GM19043 (cell line): ENCODE data around the gene DNLZ.

Experiments
- ATAC-seq: cut with Tn5 transposase; IDR thresholded peaks from one replicate; pipeline ENCODE4 v1.9.1; 2021; ENCODE audit warnings: low read depth; ENCODE audit not compliant: unreplicated experiment

DNLZ gene

GRCh38 chr9:136333486-136333885, 30.1 kb downstream of the DNLZ start:
- ATAC-seq: no peak

DNA sequence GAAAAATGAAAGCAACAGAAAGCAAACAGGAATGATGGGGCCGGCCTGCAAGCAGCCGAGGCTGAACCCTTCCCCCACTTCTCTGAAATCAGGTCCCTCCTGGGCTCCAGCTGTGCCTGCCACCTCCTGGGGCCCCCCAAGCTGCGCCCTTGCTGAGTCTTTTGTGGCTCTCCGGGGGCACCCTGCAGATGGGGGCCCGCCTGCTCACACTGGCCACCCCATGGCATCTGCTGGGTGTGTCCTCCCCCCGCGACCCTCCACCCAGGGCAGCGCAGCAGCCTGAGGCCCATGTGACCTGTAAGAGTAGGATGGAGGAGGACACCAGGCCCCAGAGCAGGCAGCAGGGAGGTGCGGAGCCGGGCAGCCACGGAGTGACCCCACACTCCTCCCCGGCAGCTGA, 30.5 kb downstream of the DNLZ start:
- no peak for ATAC-seq

DNA sequence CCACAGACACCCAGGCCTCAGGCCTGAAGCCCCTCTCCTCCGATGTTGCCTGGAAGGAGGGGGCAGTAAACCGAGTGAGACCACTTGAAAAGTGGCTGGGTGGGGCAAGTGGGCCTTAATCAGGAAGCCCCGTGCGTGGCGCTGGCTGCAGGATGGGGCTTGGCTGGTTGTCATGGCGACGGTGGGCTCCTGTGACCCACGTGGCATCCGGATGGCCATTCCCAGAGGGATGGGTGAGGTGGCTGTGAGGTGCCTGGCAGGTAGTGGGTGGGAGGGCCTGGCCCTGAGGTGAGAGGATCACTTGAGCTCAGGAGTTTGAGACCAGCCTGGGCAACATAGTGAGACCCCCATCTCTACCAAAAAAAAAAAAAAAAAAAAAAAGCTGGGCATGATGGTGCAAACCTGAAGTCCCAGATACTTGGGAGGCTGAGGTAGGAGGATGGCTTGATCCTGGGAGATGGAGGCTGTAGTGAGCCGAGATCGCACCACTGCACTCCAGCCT, 31.0 kb downstream of the DNLZ start:
- ATAC-seq: no peak

- ATAC-seq: no peak
These were observed 31.7 kb downstream of the DNLZ start for GRCh38 chr9:136331556-136332481.

DNA sequence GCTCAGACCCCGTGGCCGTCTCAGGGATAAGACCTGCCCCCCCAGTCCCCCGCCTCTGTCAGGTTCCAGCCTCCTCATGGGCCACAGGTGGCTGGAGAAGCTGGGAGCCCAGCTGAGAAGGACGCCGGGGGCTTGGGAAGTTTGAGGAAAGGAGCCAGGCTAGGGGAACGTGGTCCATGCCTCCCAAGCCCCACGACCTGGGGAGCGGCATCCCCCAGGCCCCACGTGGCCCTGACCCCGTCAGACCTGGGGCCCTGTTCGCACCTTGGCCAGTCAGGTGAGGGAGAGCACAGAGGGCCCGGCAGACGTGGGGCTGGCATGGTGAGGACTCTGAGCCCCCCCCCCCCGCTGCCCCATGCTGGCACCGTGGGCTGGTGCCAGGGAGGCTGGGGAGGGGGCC, 32.5 kb downstream of the DNLZ start:
- ATAC-seq: no peak

- ATAC-seq: no peak
These were observed 33.0 kb downstream of the DNLZ start for GRCh38 chr9:136330406-136330990.

- ATAC-seq: no peak
These were observed 33.7 kb downstream of the DNLZ start for GRCh38 chr9:136329636-136330405.

- ATAC-seq: no peak
These were observed 34.3 kb downstream of the DNLZ start for GRCh38 chr9:136329211-136329627.

- no peak for ATAC-seq
These were observed 34.9 kb downstream of the DNLZ start for GRCh38 chr9:136328622-136329041.

DNA sequence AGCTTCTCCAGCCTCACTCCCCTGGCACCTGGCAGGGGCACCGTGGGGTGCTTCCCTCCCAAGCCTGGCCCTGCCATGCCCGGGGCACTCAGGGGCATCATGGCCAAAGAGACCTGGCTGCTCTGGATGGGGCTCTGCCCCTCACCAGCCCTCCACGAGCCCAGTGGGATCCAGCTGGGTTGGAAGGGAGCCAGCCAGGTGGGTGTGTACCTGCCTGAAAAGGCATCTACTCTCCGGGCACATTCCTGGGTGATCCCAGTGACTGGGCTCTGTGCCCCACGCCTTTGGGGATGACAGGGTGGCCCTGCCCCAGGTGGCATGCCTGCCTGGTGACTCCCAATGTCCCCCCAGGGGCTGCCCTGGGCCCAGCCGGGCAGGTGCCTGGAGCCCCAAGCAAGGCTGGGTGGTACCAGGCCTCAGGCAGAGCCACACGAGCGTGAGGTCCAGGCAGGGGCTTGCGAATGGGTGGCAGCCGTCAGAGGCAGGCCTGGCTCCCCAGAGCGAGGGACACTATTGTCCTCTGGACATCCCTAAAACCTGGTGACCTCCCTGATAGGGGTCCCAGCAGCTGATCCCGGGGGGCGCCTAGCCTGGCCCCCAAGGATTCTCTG, 35.4 kb downstream of the DNLZ start:
- ATAC-seq: no peak

- no peak for ATAC-seq
These were observed 36.1 kb downstream of the DNLZ start, which contains the start of gene GPSM1 for GRCh38 chr9:136327304-136327974. Gene GPSM1 (plus strand): TSS chr9:136327539. CDS start chr9:136327696, 157 bp downstream.

DNA sequence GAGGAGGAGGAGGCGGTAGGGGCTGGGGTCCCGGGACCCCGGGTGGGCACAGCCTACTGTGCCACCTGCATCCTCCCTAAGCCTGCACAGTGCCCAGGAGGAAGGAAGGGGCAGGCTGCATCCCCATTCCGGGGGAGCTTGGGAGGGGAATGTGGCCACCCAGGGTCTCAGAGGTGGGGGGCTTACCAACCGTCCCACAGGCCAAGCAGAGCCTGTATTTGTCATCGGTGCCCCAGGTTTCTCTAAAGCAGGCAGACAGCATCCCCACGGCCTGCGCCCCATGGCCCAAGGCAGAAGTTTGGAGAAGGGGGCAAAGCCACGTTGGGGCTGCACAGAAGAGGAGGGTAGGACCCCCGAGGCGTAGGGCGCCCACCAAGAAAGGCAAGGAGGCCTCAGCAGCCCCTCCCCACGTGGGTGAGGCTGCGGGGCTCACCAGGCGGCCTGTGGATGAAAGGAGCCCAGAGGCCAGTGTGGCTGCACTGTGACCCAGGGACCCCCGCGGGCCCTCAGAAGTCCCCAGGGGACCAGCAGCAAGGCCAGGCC, 36.7 kb downstream of the DNLZ start:
- no peak for ATAC-seq

DNA sequence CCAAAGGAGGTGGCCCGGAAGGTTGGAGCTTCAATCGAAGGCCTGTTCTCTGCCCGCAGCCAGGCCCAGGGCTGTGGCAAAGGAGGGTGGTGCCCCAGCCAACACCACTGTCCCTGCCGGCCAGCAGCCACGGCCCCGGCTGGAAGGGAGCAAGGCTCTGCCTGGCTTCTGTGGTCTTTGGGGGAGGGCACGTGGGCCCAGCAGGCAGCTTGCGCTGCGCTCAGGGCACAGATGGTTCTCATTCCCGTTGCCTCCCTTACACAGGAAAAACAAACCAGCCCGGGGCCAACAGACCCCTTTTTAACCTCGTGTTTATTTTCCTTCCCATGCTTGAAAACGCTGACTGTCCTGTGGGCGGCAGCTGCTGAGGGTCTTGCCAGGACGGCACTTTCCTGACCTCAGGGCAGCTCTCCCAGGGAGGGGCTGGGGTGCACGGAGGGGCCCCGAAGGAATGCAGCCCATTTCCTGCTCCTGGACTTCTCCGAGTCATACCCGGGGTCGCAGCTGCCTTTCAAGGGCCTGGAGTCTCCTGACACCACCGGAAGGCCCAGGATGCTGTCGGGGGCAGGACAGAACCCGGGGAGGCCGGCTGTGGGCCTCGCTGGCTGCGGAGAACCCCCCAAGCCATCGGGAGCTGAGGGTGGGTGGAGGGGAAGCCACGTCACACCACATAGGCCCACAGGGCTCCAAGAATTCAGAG, 37.3 kb downstream of the DNLZ start:
- ATAC-seq: no peak

DNA sequence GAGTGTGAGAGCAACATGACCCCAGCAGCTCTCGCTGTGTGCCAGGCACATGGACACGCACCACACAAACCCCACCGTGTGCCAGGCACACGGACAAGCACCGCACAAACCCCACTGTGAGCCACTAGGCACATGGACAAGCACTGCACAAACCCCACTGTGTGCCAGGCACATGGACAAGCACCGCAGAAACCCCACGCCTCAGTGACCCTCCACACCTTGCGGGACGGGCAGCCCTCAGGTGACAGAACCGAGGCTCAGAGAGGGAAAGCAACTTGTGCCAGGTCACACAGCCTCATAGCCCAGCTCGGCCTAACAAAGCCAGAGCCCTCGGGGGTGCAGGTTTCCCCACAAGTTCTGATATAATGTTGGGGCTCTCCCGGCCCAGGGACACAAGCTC, 38.2 kb downstream of the DNLZ start:
- ATAC-seq: no peak

DNA sequence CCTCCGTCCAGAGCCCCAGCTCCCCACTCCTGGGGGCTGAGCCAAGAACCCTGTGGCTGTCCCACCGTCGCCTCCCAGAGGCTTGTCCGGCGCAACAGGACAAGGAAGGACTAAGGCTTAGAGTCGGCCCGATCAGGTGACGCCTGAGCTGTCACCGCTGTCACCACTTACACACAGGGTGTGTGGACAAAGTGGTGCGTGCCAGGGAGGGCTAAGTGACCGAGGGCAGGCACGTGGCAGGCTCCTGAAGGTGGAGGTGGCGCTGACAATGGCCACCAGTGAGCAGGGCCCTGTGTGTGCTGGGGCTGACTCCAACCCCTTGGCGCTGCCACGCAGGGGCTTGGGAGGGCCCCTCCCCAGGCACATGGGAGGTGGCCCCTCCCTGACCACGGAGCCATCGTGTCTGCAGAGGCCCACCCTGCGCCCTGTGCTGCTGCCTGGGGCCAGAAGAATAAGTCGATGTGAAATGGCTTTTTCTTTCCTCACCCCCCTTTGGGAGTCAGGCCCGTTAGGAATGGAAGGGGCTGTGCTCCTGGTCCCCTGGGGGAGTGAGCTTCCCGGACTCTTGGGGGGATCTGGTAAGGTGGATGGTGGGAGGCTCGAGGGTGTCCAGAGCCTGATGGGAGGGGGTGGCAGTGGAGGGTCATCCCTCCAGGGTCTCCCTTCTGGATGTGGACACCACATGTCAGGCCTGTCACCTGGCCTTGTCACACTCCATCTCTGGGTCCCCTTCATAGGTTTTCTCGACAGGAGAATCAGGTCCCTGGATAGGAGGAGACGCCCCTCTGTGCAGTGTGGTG, 38.8 kb downstream of the DNLZ start:
- no peak for ATAC-seq

DNA sequence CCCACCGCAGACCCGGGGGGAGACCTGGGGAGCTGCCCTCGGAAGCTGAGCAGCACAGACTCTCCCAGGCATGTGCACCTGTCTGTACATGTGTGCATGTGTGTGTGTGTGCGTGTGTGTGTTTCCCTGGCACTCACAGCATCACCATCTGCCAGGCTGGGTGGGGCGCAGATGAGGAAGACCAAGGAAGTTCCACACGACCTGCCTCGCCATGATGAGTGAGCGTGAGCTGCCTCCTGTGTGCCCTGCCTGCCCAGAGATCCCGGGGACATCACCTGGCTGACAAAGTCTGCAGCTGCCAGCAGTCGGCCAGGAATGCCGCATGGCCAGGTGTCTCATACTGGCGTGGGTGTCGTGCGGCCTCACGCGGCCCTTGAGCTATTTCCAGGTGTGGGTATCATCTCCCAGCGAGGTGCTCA, 40.2 kb downstream of the DNLZ start:
- no peak for ATAC-seq

DNA sequence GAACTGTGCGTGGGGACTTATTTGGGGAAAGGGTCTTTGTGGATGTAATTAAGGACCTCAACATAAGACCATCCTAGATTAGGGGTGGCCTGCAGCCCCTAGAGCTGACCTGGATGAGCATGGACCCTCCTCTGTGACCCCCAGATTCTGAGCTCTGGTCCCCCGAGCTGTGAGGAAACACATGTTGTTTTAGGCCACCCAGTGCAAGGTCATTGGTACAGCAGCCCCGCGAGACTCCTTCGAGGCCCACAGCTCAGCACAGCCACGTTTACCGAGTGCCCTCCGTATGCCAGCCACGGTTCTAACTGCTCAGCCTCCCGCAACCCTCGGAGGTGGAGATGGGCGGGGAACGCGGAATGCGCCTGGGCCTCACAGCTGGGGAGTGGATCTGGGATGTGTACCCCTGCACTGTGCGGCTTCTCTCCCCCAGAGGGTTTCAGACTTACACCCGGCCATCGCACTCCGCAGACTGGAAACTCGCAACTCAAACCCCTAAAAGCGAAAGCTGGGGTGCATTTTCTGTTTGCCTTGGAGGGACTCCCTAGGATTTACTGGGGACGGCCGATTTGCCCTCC, 40.7 kb downstream of the DNLZ start:
- ATAC-seq: no peak

DNA sequence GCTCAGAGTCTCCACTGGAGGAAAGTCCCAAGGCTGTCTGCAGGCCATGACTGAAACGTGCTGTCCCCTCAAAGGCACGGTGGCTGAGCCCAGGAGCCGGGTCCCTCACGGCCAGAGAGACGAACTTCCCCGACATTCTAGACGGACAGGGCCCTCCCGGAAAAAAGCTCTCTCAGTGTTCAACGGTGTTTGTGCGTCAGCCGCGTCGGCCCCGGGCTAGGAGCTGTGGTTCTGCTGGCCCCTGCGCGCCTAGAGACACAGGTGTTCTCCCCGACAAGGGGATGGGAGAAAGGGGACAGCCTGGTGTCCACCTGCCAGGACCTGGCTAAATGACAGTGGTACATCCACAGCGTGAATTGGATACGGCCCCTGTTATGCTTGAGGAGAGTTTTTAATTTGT, 42.0 kb downstream of the DNLZ start:
- ATAC-seq: no peak
